Stimulated activated CD8-positive, alpha-beta memory T cell treated with anti-CD3 and anti-CD28 coated beads, Interleukin-4, amount 100 ng/mL, for 48 hours (primary cell): ENCODE measurements around the gene GUSB.

Experiments
- DNase-seq: peaks from one replicate; pipeline ENCODE4 v3.0.0-alpha.2; 2020

GUSB gene

DNA sequence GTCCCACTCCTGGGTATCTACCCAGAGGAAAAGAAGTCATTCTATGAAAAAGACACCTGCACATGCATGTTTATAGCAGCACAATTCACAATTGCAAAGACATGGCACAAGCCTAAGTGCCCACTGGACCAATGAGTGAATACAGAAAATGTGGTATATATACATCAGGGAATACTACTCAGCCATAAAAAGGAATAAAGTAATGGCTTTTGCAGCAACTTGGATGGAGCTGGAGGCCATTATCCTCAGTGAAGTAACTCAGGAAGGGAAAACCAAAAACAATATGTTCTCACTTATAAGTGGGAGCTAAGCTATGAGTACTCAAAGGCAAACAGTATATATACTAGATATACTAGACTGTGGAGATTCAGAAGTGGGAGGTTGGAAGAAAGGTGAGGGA, 55.4 kb downstream of the GUSB start:
- DNase-seq: no peak

DNA sequence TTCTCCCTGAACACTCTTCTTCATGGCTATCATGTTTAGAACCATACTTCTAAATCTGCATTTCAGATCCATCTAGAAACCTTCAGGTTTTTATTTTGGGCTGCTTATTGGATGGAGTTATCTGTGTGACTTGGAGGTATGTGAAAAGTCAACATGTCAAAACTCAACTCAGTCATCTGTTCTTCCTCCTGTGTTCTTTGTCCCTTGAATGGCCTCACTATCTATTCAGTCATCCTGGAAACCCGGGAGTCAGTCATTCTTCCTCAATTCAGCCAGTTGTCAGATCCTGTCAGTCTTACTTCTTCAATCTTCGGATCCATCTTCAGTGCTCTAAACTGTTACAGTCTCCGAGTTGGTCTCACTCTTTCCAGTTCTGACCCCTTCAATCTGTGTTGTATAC, 57.0 kb downstream of the GUSB start:
- DNase-seq: no peak

DNA sequence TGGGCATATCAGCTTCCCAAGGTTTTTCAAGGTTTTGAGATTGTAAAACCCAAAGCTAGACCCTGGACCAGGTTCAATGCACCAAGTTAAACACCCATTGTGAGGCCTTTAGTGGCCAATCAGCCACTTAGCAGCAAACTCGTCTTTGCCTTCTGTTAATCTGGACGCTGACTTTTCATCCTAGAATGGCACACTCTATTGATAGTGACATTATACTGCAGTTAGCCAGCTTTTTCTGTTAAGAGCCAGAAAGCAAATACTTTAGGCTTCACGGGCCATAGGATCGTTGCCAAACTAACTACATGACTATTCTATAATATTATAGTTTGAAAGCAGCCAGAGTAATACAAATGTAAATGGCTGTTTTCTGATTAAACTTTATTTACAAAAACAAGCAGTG, 57.8 kb downstream of the GUSB start:
- DNase-seq: no peak

DNA sequence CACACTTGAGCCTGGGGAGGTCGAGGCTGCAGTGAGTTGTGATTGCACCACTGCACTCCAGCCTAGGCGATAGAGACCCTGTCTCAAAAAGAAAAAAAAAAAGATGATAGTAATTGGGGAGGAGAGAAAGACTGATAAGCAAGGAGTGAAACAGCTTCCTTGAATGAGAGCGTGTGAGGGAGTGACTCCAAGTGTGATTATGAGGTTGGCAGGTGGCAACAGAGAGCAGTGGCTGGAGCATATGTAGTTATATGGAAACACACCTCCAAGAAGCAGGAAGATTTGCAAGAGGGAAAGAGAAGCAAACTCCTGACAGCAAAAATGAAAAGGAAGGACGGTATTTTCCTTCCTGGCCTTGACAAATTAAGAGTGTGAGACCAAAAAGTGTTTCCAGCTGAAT, 58.7 kb downstream of the GUSB start:
- DNase-seq: no peak

DNA sequence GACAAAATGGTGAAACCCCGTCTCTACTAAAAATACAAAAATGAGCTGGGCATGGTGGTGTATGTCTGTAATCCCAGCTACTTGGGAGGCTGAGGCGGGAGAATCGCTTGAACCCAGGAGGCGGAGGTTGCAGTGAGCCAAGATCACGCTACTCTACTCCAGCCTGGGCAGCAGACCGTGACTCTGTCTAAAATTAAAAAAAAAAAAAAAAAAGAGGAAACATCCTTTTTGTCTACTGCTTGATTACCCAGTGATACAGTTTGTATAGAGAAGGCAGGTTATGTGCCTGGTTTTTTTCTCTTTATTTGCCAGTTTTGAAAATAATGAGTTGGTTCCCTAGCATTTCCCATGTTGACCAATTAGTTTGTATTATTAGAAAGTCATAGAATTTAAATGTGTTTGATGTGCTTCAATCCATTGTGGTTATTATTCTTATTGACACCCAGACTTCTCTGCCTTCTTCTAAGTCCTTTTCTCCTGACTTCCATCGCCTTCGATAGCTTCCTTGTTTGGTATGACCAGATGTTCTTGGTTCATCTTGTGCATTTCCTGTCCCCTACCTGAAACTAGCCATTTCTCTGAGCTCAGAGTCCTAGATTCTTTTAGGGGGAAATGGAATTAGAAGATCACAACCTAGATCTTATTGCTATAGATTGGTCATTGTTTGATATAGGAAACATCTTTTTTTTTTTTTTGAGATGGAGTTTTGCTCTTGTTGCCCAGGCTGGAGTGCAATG, 65.9 kb downstream of the GUSB start:
- DNase-seq: no peak

DNA sequence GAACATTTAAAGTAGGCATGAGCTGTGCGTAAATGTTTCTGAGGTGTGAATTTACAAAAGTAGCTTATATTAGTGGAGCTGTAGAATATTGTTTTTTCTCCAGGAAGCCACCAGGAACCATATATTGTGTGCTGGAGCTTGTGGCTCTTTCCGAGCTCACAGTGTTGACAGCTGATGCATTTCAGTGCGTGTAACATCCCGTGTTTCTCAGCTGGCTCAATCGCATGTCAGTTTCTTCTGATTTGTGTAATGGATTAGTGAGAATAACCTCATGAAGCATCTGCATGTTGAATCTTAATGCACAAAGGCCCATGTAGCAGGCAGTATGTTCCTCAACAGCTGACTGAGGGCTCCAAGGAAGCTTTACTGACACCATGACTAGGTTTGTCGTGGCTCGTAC, 69.8 kb downstream of the GUSB start:
- no peak for DNase-seq
